LHCN-M2 (cell line): ENCODE data around the gene PLET1. TPM values are rescaled to one million over a fixed set of nuclear protein-coding genes. Genes with fewer than 3 reads are reported as not detected.
A peak's percentile ranks its signal among the peaks of the same experiment; 100 is the strongest.

Experiments
- DNase-seq: peaks from one replicate; pipeline ENCODE4 v3.0.0-alpha.2; 2012; ENCODE audit warnings: low read depth
- total RNA-seq: library from RNA; depleted of rRNA; stranded (reverse); fragments of >200 nt; gene quantifications from 2 replicates; pipeline ENCODE4 v1.2.3, GENCODE V29; 2014

Gene PLET1
- total RNA-seq, 1 experiment from 2014 or later = not detected

DNA sequence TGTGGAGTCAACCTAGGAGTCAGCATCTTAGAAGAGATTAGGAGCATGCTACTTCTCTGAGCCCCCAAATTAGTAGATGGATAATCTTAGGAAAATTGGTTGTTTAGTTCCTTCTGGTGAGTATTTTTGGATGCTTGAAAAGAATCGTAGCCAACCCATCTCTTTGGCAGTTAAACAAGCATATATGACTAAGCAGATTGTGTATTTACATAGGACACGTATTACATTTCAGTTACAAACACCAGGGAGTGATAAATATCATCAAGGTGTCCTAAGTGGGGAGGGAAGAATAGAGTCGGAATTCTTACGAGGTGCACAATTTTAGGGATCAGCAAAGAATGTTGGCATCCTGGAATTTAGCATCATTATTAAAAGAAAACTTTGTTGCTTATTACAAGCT, 13.5 kb downstream of the PLET1 start:
- no peak for DNase-seq

DNA sequence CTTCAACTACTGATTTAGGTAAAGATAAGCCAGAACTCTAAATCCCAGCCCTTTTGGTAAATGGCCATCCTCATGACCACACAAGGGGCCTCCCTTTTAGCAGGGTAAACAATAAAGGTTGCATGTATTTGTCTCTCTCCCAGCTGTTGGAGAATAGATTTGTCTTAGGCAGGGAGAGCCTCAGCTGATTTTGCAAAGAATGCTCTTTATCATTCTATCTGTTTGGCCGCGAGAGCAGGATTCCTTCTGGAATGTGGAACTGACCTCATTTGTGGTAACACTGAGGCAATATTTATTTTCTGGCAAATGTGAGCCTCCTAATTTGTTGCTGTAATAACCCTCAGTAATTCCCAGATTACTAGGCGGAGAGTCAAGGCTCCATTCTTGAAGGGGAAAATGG, 19.2 kb downstream of the PLET1 start:
- DNase-seq = peak; percentile 71

DNA sequence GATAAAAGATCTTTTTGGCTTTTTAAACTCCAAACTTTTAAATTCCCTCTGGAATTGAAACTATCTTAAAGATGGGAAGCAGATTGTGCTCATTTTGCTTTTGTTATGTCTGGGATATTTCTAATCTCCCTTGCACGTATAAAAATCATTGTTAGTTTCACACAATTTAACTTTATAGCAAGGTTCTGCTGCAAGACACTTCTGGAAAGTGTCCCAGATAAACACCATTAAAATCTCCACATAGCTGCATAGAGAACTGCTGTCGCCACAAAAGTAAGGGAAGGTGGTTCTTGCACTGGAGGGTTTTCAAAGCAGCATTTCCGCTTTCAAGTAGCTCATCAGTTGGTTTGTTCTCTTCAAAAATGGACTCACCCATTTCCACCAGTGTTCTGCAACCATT, 22.6 kb downstream of the PLET1 start:
- DNase-seq = no peak

DNA sequence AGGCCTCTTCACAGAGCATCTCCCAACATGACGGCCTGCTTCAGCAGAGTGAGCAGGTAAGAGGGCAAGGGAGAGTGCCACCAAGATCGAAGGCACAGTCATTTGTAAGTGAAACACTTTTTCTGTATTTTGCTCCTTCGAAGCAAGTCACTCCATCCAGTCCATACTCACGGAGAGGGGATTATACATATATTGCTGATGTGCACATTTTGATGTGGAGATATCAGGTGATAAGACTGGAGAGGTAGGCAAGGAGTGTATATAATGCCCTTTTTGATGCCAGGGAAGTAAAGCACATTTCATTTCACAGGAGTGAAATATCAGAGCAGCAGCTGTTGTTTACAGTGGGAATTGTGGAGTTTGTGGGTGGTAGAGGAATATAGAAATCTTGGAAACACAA, 23.2 kb downstream of the PLET1 start:
- no peak for DNase-seq

DNA sequence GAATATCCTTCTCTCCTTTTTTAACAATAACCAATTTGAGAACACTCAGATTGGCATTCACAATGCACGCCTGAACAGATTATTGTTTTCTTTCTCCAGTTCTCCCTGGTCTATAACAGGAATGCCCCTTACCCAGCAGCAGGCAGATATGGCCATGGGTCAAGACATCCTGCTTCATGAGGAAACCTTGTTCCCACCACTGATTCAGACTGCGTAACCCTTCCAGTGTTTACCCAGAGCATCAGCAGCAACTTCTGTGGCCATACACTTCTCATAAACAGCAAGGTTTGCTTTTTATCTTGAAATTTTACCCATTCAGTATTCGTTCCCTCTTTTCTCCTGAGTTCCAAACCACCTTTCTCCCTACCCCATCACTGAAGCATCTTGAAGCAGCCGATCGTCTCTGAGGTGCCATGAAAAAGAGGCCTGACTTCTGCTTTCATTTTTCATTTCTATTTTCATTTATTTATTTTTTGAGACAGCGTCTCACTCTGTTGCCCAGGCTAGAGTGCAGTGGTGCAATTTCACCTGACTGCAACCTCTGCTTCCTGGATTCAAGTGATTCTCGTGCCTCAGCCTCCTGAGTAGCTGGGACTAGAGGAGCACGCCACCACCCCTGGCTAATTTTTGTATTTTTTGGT, 24.8 kb downstream of the PLET1 start:
- no peak for DNase-seq

DNA sequence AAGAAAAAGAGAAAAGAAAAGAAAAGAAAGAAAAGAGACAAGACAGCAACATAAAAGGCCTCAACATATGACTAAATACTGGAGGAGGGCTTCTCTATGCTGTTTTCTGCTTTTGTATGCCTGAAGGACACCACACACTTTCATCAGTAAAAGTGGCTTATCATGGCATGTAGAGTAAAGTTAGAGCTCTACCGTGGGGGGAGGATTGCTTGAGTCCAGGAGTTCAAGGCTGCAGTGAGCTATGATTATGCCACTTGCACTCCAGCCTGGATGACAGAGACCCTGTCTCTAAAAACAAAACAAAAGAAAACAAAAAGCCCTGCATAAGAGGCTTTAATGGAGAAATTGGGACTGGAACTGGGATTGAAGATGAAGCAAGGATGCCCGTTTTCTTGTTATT, 28.7 kb downstream of the PLET1 start:
- no peak for DNase-seq

DNA sequence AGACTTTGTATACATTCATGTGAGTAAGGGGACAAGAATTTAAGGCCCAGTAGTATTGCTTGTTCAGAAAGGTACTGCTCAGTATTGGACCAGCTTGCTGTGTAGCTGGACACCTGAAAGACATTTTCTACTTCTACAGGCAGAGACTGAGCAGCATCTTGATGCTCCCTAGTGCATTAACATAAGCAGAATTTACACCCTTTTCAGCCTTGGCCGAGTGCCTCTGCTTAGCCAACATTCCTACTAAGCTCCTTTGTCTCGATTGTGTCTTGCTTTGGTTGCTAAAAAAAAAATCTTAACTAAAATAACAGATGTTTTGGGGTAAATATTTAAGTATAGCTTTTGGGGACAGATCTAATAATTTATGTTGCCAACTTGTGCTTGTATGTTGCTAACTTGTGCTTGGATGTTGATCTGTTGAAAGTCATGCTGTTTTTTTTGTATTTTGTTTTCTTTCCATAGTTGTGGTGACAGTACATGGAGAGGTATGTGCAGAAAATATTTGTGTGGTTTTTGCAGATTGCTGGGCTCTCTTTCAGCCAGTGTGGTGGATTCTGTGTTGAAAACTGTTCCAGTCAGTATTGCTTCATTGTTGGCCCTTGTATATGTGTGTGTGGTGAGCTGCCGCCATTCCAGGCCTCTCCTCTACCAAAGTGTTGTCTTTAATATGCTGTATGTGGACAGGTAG, 30.8 kb downstream of the PLET1 start:
- DNase-seq = peak; percentile 43

DNA sequence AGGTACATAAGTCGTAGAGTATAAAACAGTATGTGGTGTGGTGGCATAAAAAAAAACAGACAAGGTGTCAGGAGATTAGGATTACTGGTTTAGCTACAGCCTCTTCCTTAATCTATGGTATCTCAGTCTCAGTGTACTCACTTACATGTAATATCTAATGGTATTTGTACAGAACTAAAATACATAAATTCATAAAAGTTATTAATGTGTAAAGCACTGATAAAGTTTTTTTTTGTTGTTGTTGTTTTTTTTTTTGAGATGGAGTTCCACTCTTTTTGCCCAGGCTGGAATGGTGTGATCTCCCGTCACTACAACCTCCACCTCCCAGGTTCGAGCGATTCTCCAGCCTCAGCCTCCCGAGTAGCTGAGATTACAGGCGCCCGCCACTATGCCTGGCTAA, 31.5 kb downstream of the PLET1 start:
- DNase-seq = no peak

DNA sequence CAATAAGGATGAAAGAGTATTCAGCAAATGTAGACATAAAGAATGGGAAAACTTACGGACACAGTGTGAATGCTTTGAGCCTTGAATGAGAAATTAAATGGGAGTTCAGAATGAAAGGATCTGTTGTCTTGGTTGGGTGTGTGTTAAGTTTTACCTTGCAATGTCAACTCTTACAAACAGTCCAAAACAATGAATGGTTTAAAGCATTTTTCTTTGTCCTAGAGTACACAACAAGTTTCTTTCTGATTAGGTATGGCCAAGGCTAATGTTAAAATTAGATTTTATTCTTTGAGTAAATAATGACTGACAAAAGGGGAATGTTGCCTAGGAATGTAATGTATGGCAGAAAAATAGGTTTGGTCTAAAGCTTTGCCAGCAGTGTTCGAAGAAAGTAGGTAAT, 32.0 kb downstream of the PLET1 start:
- no peak for DNase-seq

DNA sequence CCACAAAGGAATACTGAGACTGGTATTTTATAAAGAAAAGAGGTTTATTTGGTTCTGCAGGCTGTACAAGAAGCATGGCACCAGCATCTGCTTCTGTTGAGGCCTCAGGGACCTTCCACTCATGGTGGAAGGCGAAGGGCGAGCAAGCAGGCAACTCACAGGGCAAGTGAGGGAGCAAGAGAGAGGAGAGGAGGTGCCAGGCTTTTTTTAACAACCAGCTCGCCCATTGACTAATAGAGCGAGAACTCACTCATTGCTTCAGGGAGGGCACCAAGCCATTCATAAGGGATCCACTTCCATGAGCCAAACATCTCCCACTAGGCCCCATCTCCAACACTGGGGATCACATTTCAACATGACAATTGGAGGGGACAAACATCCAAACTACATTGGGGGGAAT, 33.2 kb downstream of the PLET1 start:
- no peak for DNase-seq

DNA sequence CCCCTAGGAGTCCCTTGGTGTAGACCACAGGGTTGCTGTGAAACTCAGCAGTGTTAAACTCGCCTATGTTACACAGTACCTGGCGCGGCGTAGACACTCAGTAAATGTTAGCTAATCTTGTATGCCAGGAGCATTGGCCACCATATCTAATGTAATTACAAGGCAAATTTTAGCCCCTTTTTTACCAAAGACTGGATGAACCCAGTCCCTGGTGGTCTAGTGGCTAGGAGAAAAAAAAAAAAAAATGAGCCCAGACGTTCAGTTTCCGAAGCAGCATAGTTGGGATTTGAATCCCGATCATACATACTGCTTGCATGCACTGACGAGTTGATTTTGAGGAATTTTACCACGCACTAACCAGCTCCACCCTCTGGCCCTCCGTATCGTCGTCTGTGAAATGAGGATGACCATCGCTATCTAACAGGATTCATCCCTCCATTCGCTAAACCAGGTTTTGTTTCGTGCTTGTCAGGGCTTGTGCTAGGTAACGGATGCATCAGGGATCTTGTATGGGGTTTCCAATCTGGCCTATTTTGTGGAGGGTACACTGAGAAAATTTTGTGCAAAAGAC, 33.7 kb downstream of the PLET1 start:
- DNase-seq = peak; percentile 32

DNA sequence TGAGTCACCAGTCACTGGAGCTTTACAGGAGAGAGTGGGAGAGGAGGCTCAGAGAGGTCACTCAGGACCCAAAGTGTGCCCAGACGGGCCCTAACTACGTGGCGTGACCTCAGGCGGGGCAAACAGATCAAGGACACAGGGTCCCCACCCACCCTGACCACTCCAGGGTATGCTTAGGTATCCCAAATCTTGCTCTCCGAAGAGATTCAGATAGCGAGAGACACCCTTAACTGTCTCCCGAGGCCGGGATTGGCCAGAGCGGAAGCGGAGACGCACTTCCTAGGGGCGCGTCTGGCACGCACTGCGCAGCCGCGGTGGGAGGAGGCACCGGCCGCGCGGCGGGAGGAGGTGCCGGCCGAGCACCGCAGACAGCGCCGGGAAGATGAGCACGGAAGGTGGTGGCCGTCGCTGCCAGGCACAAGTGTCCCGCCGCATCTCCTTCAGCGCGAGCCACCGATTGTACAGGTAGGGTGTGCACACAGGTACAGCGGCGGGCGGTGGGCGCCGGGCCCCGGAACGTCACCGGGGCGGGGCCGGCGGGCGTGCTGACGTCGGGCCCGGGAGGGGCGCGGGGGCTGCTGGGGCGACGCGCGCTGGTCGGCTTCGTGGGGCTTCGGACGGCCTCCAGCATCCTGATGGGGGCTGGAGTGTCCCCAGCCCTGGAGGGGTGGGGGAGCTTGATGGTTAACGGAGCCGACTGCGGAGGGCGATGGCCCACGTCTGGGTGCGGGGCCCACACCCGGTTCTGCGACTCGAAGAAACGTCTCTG, 34.4 kb downstream of the PLET1 start, which contains the start of gene PTS:
Gene PTS, plus strand, starts transcription at position 367 of the 769 bp plus-strand sequence. Its CDS starts 16 bp downstream, at position 383.
- DNase-seq = peak; percentile 83

DNA sequence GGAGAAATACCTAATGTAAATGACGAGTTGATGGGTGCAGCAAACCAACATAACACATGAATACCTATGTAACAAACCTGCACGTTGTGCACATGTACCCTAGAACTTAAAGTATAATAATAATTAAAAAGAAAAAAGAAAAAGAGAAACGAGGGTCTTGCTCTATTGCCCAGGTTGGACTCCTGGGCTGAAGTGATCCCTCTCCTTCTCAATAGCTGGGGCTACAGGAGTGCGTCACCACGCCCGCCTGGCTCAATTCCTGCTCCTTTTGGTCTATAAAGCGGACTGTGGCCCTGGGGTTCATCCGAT, 35.0 kb downstream of the PLET1 start:
- DNase-seq = no peak

DNA sequence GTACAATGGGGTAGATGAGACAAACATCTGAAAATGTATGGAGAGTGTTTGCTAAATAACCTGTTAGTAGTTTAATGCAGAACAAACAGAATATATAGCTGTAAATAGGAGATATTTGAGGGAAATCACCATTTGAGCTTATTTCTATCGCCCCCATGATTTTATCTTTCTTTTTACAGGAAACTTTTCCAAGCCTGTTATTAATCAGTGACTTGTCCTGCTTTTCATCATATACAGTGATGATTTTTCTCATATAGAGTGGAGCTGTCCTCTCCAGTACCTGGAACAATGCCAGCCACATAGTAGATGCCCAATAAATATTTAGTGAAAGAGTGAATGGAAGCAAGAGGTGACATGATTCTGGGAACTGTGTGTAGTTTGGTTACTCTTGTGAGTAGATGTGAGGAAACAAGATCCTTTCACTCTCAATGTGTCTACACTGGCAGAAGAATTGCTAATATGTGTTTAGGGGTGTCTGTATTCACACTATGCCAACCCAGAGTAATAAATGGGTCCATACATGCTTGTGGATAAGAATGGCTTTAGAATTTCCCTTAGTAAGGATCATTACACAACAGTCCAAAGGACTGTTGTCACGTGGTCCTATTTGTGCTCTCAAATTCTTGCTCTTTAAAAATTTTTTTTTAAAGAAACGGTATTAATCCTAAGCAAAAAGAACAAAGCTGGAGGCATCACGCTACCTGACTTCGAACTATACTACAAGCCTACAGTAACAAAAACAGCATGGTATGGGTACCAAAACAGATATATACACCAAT, 36.7 kb downstream of the PLET1 start:
- no peak for DNase-seq

DNA sequence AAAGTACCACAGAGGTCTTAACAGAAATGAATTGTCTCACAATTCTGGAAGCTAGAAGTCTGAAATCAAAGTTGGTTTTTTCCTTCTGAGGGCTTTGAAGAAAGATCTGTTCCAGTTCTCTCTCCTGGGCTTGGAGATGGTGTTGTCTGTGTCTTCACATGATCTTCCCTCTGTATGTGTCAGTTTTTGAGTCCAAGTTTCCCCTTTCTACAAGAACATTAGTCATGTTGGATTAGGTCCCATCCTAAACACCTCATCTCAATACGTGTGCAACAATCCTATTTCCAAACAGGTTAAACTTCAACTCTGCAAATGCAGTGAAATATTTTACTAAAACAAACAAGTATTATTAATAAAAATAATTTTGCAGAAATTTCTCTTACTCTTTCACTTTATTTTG, 37.5 kb downstream of the PLET1 start:
- no peak for DNase-seq

DNA sequence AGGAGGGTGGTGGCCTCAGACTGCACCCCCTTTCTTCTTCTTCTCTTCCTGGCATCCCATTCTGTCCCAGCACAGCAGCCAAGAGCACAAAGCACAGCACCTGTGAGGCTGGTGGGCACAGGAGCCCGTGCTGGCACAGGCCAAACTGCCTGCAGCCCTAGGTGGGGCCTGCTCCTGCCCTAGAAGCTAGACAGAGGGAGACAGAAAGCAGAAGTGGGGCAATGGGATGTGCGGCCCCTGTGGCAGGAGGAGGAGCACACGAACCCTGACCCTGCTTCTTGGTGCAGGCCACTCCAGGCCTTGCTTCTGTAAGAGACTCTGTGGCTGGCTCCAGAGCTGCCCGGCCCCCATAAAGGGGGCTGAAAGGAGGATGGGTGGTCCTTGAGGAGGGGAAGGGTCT, 38.4 kb downstream of the PLET1 start:
- no peak for DNase-seq

DNA sequence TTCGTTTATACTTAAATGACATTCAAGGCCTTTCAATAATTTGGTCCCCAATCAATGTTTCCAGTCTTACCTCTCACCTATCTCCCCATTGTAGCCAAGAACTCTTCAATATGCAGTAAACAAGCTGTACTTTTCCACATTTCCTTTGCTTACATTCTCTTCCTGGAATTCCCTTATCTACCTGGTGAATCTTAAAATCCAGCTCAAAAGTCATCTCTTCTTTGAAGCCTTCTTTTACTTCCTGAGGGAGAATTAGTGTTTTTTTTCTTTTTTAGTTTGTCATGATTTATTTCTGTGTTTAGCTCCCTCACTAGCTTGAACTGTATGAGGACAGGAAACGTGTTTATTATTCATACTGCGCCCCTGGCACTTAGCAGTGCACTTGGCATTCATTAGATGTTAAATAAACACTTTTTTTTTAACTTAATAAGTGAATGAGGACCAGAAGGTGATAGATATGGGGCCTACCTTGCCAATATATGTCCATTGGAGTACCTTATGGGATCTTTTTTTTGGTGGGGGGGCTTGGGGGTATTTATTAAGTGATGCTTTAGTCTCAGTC, 39.3 kb downstream of the PLET1 start:
- no peak for DNase-seq

DNA sequence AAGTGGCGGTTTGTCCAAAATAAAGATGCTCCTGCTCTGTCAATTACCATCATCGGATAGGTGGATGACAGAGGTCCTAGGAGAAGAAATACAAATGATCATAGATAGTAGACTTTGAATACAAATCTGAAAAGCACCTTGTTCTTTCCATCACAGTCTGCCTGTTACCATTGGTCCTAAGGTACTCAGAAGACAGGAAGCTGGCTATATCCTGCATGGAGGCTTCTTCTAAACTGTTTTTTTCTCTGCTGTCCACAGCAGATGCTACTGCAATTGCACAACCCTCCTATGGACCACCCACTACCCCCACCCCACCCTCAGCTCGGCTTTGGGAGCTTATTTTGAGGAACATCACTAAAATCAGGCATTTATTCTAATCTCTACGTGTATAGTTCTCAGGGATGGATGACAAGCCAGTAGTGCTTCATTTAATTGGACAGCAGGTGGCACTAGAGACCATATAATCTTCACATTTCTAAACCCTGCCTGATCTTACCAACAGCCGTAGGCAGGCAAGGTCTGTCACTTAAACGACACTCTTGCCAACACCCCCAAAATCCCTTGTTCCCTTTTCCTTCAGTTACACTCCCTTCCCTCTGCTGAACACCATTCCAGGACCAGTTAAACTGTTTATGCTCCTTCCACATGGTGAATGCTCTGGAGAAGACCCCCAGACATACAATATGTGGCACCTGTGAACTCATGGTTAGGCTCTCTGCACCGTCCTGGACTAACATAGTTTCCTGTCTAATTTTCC, 41.0 kb downstream of the PLET1 start:
- DNase-seq = peak; percentile 68

DNA sequence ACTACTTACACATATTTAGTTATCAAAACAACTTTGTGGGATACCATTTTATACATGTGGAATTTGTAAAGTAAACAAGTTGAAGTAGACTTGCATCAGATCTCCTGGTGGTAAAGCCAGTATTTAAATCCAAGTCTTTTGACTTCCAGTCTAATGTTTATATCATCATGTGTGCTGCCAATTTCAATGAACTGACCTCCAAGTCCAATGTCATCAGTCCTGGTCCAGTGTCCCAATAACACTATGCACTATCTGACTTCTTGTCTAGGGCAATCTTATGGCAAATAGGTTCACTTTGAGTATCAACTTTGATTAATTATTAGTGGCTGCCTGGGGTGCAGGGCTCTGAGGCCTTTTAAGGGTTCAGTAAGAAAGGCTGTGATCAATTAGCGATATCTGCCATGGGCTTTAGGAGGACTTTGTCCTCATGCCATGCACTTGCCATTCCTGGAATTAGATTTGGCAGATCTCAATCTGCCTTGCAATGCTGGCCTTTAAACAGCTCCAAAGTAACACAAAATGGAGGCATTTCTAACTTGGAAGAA, 44.0 kb downstream of the PLET1 start:
- no peak for DNase-seq

DNA sequence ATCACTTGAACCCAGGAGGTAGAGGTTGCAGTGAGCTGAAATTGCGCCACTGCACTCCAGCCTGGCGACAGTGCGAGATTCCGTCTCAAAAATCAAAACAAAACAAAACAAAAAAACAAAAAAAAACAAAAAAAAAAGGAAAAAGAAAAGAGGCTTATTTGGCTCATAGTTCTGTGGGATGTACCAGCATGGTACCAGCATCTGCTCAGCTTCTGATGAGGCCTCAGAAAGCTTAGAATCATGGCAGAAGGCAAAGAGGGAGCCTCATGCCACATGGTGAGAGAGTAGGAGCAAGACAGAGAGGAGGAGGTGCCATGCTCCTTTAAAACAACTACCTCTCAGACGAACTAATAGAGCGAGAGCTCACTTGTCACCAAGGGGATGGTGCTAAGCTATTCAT, 45.0 kb downstream of the PLET1 start:
- DNase-seq = no peak
